Measurements from ENCODE around the gene GOLPH3. TPM values are rescaled to one million over a fixed set of nuclear protein-coding genes. Genes with fewer than 3 reads are reported as not detected.

Gene GOLPH3
- total and polyA plus RNA-seq, 4 donors: 64.1 to 116 (median 68.5) TPM

DNA sequence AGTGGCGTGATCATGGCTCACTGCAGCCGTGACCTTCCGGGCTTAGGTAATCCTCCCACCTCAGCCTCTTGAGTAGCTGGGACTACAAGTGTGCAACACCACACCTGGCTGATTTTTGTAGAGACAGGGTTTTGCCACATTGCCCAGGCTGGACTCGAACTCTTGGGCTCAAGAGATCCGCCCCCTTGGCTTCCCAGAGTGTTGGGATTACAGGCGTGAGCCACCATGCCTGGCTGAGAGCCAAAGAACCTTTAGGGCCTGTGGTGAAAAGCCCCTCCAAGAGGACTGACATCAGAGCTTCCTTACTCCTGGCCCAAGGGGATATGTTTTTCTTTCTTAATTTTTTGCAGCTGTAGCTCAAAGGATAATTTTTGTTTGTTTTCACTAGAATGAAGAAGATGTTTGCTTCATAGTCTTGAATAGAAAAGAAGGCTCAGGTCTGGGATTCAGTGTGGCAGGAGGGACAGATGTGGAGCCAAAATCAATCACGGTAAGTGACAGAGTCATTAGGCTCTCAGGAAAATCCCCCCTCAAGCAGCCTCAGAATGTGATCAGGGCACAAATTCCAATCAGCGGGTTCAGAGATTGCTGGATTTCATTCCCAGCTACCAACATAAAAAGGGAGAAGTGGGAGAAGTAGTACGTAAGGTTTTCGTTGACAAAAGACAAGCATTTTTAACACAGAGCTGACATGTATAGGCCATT, 77.1 kb downstream of the GOLPH3 start:
- no peak for DNase-seq (ENCODE audit: low spot score)

GRCh38 chr5:32095261-32095671, 78.9 kb downstream of the GOLPH3 start:
- Histone ChIP-seq H3K27me3 (ENCODE audit: control insufficient read depth in 4 of 4, insufficient read depth in 4 of 4, low read length in 3 of 4) (no peaks in the 10 kb centered on the region), H3K9ac (ENCODE audit: low read depth in 1 of 2, low read length in 2 of 2) (no peak overlapping the region), H3K36me3 (ENCODE audit: control insufficient read depth in 4 of 4, insufficient read depth in 3 of 4, low read depth in 1 of 4, low read length in 3 of 4) (peaks cover 0 to 6% (median 4%) of the 10 kb centered on the region in 4 donors), H3K27ac (ENCODE audit: low read depth in 1 of 2, low read length in 2 of 2) (no peak overlapping the region), H3K9me3 (ENCODE audit: control insufficient read depth in 4 of 4, low read length in 3 of 4) (no peaks in the 10 kb centered on the region), H3K4me1 (ENCODE audit: control insufficient read depth in 4 of 4, insufficient read depth in 4 of 4, low read length in 3 of 4) (peaks cover 0 to 3% (median 0%) of the 10 kb centered on the region in 4 donors), H3K4me3 (ENCODE audit: low read depth in 1 of 3, low read length in 3 of 3) (no peak overlapping the region)
- DNase-seq (ENCODE audit: low spot score): no peak
- WGBS: 68% methylated on average over 7 of the region's 7 CpGs
- TF ChIP-seq CTCF (IDR thresholded peaks at IDR 0.05; ENCODE audit: low read depth, low read length, missing input control): no peak
- TF ChIP-seq HNF4G (IDR thresholded peaks at IDR 0.05): no peak
- TF ChIP-seq SP1 (IDR thresholded peaks at IDR 0.05): no peak
- no peak for TF ChIP-seq ZBTB33 (IDR thresholded peaks at IDR 0.05)
- TF ChIP-seq HNF4A (conservative IDR thresholded peaks at IDR 0.05): no peak
- no peak for TF ChIP-seq NR2F2 (IDR thresholded peaks at IDR 0.05)
- no peak for TF ChIP-seq FOXA1 (IDR thresholded peaks at IDR 0.05)
- no peak for TF ChIP-seq RAD21 (IDR thresholded peaks at IDR 0.05)
- TF ChIP-seq YY1 (IDR thresholded peaks at IDR 0.05): no peak
- TF ChIP-seq GABPA (IDR thresholded peaks at IDR 0.05 in 1 of 2, conservative IDR thresholded peaks at IDR 0.05 in 1 of 2): no peak
- TF ChIP-seq RXRA (IDR thresholded peaks at IDR 0.05): no peak
- TF ChIP-seq, protein P1, sequence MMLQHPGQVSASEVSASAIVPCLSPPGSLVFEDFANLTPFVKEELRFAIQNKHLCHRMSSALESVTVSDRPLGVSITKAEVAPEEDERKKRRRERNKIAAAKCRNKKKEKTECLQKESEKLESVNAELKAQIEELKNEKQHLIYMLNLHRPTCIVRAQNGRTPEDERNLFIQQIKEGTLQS (IDR thresholded peaks at IDR 0.05): no peak
- no peak for TF ChIP-seq FOXA2 (IDR thresholded peaks at IDR 0.05)

More for the DNA sequence above, 77.1 kb downstream of the GOLPH3 start:
- TF ChIP-seq YY1 (IDR thresholded peaks at IDR 0.05): no peak
- TF ChIP-seq FOXA1 (IDR thresholded peaks at IDR 0.05): no peak
- TF ChIP-seq, protein P2, sequence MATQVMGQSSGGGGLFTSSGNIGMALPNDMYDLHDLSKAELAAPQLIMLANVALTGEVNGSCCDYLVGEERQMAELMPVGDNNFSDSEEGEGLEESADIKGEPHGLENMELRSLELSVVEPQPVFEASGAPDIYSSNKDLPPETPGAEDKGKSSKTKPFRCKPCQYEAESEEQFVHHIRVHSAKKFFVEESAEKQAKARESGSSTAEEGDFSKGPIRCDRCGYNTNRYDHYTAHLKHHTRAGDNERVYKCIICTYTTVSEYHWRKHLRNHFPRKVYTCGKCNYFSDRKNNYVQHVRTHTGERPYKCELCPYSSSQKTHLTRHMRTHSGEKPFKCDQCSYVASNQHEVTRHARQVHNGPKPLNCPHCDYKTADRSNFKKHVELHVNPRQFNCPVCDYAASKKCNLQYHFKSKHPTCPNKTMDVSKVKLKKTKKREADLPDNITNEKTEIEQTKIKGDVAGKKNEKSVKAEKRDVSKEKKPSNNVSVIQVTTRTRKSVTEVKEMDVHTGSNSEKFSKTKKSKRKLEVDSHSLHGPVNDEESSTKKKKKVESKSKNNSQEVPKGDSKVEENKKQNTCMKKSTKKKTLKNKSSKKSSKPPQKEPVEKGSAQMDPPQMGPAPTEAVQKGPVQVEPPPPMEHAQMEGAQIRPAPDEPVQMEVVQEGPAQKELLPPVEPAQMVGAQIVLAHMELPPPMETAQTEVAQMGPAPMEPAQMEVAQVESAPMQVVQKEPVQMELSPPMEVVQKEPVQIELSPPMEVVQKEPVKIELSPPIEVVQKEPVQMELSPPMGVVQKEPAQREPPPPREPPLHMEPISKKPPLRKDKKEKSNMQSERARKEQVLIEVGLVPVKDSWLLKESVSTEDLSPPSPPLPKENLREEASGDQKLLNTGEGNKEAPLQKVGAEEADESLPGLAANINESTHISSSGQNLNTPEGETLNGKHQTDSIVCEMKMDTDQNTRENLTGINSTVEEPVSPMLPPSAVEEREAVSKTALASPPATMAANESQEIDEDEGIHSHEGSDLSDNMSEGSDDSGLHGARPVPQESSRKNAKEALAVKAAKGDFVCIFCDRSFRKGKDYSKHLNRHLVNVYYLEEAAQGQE (IDR thresholded peaks at IDR 0.05): no peak
- TF ChIP-seq SP1 (IDR thresholded peaks at IDR 0.05): no peak
- TF ChIP-seq RXRA (IDR thresholded peaks at IDR 0.05): no peak
- TF ChIP-seq CTCF (IDR thresholded peaks at IDR 0.05; ENCODE audit: low read depth, low read length, missing input control): no peak
- TF ChIP-seq JUND (IDR thresholded peaks at IDR 0.05): no peak
- TF ChIP-seq RAD21 (IDR thresholded peaks at IDR 0.05): no peak
- TF ChIP-seq, protein P1 (IDR thresholded peaks at IDR 0.05): no peak
- no peak for TF ChIP-seq HNF4G (IDR thresholded peaks at IDR 0.05)
- TF ChIP-seq HNF4A (conservative IDR thresholded peaks at IDR 0.05): no peak
- Histone ChIP-seq H3K4me1 (ENCODE audit: control insufficient read depth in 4 of 4, insufficient read depth in 4 of 4, low read length in 3 of 4) (peaks cover 0 to 3% (median 0%) of the 10 kb centered on the region in 4 donors), H3K36me3 (ENCODE audit: control insufficient read depth in 4 of 4, insufficient read depth in 3 of 4, low read depth in 1 of 4, low read length in 3 of 4) (peaks cover 4 to 11% (median 7%) of the 10 kb centered on the region in 4 donors), H3K27ac (ENCODE audit: low read depth in 1 of 2, low read length in 2 of 2) (no peak overlapping the region), H3K9me3 (ENCODE audit: control insufficient read depth in 4 of 4, low read length in 3 of 4) (no peaks in the 10 kb centered on the region), H3K9ac (ENCODE audit: low read depth in 1 of 2, low read length in 2 of 2) (no peak overlapping the region), H3K27me3 (ENCODE audit: control insufficient read depth in 4 of 4, insufficient read depth in 4 of 4, low read length in 3 of 4) (no peaks in the 10 kb centered on the region), H3K4me3 (ENCODE audit: low read depth in 1 of 3, low read length in 3 of 3) (no peak overlapping the region)
- WGBS: 95% methylated on average over 10 of the region's 10 CpGs
